Hindlimb muscle (tissue), 1 donor: ENCODE data around the gene FKBP2. TPM values are rescaled to one million over a fixed set of nuclear protein-coding genes. Genes with fewer than 3 reads are reported as not detected.

Experiments
- DNase-seq: peaks from one replicate; pipeline ENCODE4 v3.0.0-alpha.2; 2013
- polyA plus RNA-seq: library from polyadenylated mRNA; unstranded; fragments of 120-200 nt; gene quantifications from one replicate; pipeline ENCODE4 v1.2.1, GENCODE V29; 2013; ENCODE audit not compliant: insufficient read length

FKBP2 gene
- polyA plus RNA-seq, 1 donor, result 51.5 TPM

DNA sequence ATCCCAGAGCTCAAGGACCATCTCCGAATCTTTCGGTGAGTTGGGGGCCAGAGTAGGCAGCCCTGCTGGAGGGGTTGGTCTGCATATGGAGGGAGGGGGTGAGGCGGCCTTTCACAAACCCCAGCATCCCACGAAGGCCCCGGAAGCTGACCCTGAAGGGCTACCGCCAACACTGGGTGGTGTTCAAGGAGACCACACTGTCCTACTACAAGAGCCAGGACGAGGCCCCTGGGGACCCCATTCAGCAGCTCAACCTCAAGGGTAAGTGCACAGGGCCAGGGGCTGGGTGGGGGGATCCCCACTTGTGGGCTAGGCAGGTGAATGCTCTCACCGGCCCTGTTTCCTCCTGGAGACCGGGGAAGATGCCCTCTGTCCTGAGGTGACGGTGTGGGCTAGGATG lies 21.1 kb upstream of the FKBP2 start:
- DNase-seq, result no peak

- no peak for DNase-seq
Observed at GRCh38 chr11:64220271-64220670, 20.6 kb upstream of the FKBP2 start.

DNA sequence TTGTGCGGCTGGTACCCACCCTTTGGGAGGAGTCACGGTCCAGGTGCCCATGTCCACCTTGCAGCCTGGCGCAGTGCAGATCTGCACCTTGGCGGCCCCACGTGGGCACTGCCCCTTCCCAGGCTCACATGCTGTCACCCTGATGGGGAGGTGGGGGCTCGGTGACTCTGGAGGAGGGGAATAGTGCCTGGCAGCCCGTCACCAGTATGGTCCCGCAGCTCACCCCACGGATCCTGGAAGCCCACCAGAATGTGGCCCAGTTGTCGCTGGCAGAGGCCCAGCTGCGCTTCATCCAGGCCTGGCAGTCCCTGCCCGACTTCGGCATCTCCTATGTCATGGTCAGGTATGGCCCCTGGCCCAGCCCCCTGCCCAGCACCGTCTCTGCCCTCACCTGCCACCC lies 20.1 kb upstream of the FKBP2 start:
- no peak for DNase-seq

GRCh38 chr11:64222651-64223000 lies 18.3 kb upstream of the FKBP2 start:
- no peak for DNase-seq

- no peak for DNase-seq
Observed at GRCh38 chr11:64223001-64223651, 17.8 kb upstream of the FKBP2 start.

- no peak for DNase-seq
Observed at GRCh38 chr11:64224151-64224890, 16.6 kb upstream of the FKBP2 start.

GRCh38 chr11:64224891-64225607 lies 15.8 kb upstream of the FKBP2 start:
- DNase-seq, result no peak

GRCh38 chr11:64225608-64226506 lies 15.0 kb upstream of the FKBP2 start, which contains the start of the genes NUDT22 and TRPT1:
TSS of gene NUDT22 (plus strand) at chr11:64226274. CDS start at chr11:64226653, 379 bp downstream.
TSS of gene TRPT1 (minus strand) at chr11:64226186. CDS start at chr11:64225860, 326 bp downstream.
- peak; percentile 90 for DNase-seq

- no peak for DNase-seq
Observed at GRCh38 chr11:64226507-64227051, 14.3 kb upstream of the FKBP2 start.

DNA sequence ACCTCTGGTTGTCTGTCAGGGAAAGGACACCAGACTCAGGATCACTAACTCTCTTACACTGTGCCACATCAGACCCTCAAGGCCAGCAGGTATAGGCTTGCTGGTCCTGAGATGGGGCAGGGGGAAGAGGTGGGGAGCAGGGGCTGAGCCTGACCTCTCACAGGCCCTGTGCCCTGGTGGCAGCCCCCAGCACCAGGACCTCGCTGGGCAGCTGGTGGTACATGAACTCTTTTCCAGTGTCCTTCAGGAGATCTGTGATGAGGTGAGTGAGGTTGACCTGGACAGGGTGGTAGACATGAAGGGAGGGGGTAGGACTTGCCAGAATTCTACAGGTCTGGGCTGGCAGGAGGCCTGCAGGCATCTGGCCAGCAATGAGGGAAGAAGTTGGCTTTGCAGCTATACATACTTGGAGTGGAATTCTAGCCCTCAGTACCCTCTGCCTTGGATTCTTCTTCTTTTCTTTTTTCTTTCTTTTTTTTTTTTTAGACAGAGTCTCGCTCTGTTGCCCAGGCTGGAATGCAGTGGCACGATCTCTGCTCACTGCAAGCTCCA lies 13.4 kb upstream of the FKBP2 start:
- DNase-seq, result no peak

- DNase-seq, result no peak
Observed at GRCh38 chr11:64229090-64229743, 11.7 kb upstream of the FKBP2 start.

DNA sequence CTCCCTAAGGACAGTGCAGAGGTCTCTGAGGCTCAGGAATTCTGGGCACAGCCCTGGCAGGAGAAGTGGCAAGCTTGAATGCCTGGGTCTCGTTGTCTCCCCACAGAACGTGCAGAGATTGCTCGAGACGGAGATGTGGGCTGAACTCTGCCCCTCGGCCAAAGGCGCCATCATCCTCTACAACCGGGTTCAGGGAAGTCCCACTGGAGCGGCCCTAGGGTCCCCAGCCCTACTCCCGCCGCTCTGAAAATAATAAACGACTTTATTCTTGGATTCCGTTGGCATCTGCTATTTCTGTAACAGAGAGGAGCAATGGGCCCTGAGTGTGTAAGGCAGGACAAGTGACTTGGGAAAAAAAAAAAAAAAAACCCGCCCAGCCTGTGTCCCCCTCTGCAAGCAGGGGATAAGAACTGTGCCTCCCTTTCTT lies 11.1 kb upstream of the FKBP2 start:
- DNase-seq, result no peak

DNA sequence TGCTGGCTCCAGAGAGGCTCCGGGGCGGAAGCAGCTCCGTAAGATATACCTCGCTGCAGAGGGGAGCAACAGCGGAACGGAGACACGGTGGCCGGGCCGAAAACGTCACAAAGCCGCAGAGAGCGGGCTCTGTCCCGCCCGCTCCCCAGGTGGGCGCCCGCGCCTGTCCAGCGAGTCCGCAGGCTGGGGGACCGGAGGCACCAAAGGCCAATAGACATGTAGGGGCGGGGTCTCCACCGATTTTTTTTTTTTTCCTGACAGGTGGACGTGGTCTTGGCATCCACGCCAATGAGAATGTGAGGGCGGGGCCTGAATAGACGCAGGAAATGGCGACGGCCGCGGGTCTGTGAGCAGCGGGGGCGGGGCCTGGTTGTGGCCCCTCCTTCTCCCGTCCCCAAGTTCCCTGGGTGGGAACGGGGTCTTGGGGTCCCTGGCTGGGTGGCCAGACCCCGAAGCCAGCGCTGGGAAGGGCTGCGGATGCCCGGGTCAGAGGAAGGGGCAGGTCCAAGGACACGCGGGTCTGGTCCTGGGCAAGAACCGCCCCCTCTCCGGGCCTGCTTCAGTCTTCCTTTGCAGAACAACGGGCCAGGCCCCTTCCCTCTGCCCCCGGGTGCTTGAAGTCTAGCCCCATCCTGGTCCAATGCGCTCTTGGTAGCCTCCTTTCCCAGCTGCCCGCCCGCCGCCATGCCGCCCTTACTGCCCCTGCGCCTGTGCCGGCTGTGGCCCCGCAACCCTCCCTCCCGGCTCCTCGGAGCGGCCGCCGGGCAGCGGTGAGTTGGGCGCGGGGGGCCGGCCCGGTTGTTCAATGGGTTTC lies 10.5 kb upstream of the FKBP2 start, which contains the start of gene DNAJC4:
DNAJC4 (plus strand) TSS at position 378 of the 814 bp plus-strand sequence; CDS start at position 685, 307 bp downstream.
- DNase-seq, result peak; percentile 91

DNA sequence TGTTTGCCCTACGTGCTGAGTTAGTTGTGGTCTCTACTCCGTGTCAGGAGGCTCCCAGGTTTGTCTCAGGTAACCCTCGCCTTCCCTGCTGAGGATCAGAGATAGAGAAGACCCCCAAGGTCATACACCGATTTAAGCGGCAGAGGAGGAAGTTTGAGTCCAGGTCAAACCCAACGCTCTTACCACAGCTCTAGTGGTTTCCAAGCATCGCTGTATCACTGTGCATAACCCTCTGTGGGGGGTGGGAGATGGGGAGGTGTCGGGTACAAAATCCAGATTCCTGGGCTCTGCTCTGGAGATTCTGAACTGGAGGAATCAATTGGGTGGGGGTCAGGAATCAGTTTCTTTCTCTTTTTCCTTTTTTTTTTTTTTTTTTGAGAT lies 9.9 kb upstream of the FKBP2 start:
- no peak for DNase-seq

DNA sequence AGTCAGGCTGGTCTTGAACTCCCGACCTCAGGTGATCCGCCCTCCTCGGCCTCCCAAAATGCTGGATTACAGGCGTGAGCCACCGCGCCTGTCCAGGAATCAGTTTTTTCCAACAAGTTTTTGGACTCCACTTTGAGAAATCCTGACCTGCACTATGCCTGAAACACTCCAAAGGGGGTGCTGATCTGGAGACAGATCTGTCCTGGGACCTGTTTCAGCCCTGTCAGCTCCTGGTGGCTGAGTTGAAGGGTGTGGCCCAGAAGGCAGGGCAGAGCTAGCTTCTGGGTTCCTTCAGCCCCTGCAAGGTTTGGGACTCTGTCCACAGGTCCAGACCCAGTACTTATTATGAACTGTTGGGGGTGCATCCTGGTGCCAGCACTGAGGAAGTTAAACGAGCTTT lies 9.3 kb upstream of the FKBP2 start:
- peak; percentile 1 for DNase-seq

DNA sequence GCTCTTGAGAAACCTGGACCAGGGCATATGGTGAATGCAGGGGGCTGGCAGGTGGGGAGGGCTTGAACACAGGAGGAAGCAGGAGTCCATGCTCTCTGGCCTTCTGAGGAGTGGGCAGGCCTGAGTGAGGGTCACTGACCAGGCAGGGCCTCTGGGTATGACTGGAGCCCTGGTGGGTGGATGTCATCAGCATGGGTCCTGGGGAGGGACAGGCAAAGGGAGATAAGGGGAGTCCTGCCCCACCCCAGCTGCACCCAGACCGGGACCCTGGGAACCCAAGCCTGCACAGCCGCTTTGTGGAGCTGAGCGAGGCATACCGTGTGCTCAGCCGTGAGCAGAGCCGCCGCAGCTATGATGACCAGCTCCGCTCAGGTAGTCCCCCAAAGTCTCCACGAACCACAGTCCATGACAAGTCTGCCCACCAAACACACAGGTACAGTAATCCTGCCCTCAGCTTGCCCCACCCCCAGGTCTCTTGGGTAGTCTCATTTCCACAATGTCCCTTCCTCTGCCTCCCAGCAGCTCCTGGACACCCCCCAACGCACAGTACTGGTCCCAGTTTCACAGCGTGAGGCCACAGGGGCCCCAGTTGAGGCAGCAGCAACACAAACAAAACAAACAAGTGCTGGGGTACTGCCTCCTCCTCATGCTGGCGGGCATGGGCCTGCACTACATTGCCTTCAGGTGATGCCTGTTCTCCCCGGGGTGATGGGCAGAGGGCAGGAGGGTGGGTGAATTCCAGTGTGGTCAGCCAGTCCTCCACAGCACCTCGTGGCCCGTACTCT lies 8.5 kb upstream of the FKBP2 start:
- peak; percentile 6 for DNase-seq

- no peak for DNase-seq
Observed at GRCh38 chr11:64232967-64233315, 8.0 kb upstream of the FKBP2 start.

GRCh38 chr11:64233913-64234586 lies 6.8 kb upstream of the FKBP2 start, which contains the start of gene VEGFB:
TSS of gene VEGFB (plus strand) at chr11:64234584. CDS start at chr11:64234834, 250 bp downstream.
- DNase-seq, result peak; percentile 64
